Testis (tissue), 3 donors: ENCODE data around the gene DEFB124. TPM values are rescaled to one million over a fixed set of nuclear protein-coding genes. Genes with fewer than 3 reads are reported as not detected.

ENCODE experiments used
- DNase-seq: peaks from one replicate; pipeline ENCODE4 v3.0.0-alpha.2; 2019
- H3K27ac ChIP-seq, 2 donors: fragments of 200-600 bp; sonication (generic); one replicate each; pipeline ENCODE4 v1.5.1; 2019
- H3K27me3 ChIP-seq: fragments of 200-600 bp; sonication (generic); one replicate; pipeline ENCODE4 v1.5.1; 2019
- H3K36me3 ChIP-seq: fragments of 200-600 bp; sonication (generic); one replicate; pipeline ENCODE4 v1.5.1; 2017; ENCODE audit warnings: low read depth; ENCODE audit errors: missing control alignments
- H3K4me1 ChIP-seq: fragments of 200-600 bp; sonication (generic); one replicate; pipeline ENCODE4 v1.5.1; 2019
- H3K4me3 ChIP-seq, 2 donors: fragments of 200-600 bp; sonication (generic); one replicate each; pipeline ENCODE4 v1.5.1; 2017 to 2019
- H3K9me3 ChIP-seq: fragments of 200-600 bp; sonication (generic); one replicate; pipeline ENCODE4 v1.5.1; 2017
- POLR2A ChIP-seq: fragments of 450-650 bp; IDR thresholded peaks from one replicate; pipeline ENCODE4 v1.6.1; 2017; ENCODE audit warnings: antibody characterized with exemption, mild to moderate bottlenecking, moderate library complexity
- WGBS, 2 donors: methylation state at CpG; one replicate each; pipeline ENCODE4 v1.1.5; 2018; 5-methylcytosine and 5-hydroxymethylcytosine counted together
- intact Hi-C: fragments of 100-400 bp; cut with DNase I; formaldehyde crosslinking; loops from one replicate; pipeline ENCODE4 v1.15.1; 2023; ENCODE audit warnings: low total_unique reads
- polyA plus RNA-seq: library from polyadenylated mRNA; stranded (reverse); fragments of 350-450 nt; fragmentation: Illumina TruSeq; extraction: RNeasy Lipid Tissue Mini Kit (QIAGEN cat#74804); gene quantifications from one replicate; pipeline ENCODE4 v1.2.3, GENCODE V29; 2014; ENCODE audit warnings: low read depth, low replicate concordance; ENCODE audit not compliant: insufficient read depth
- total RNA-seq, 2 donors: library from RNA; depleted of rRNA; stranded (reverse); fragments of >200 nt; gene quantifications; one replicate each; pipeline ENCODE4 v1.2.3, GENCODE V29; 2016
- TF ChIP-seq, protein P1 (sequence below), 3 experiments: fragments of 450-650 bp in 2 of 3; fragments of 200-600 bp in 1 of 3; sonication (generic) in 1 of 3; IDR thresholded peaks; one replicate each; pipeline ENCODE4 v1.5.1; 2016 to 2019; ENCODE audit warnings: antibody characterized with exemption in 3 of 3, mild to moderate bottlenecking in 2 of 3, moderate library complexity in 1 of 3

The DEFB124 gene
- total and polyA plus RNA-seq, 3 donors from 2014 or later = 8.2 TPM; not detected in 2

DNA sequence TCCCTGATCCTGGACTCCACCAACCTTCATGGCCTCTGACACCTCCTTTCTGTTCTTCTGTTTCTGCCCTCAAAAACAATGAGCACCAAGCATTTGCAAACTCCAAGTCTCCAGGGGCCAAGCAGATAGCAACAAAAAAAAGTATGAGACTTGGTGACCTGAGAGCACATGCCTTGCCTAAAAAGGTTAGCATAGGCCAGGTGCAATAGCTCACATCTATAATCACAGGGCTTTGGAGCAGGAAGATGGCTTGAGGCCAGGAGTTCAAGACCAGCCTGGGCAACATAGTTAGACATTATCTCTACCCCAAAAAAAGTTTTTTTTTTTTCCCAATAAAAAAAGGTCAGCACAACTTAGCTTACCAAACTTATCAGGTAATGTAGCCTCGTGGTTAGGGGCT, 25.6 kb upstream of the DEFB124 start:
- no peaks in the 10 kb centered on the region for H3K36me3 ChIP-seq
- no peaks in the 10 kb centered on the region for H3K27me3 ChIP-seq
- no peak overlapping the region for H3K27ac ChIP-seq
- WGBS, 2 donors = 50 to 56% methylated on average over 1 of the region's 1 CpG
- DNase-seq = no peak
- H3K9me3 ChIP-seq = no peaks in the 10 kb centered on the region
- no peak overlapping the region for H3K4me3 ChIP-seq
- intact Hi-C loops = loop anchor here (5.0 kb wide), 1 partner anchor 38 kb away; no protein-coding TSS in a partner anchor
- TF ChIP-seq, protein P1, sequence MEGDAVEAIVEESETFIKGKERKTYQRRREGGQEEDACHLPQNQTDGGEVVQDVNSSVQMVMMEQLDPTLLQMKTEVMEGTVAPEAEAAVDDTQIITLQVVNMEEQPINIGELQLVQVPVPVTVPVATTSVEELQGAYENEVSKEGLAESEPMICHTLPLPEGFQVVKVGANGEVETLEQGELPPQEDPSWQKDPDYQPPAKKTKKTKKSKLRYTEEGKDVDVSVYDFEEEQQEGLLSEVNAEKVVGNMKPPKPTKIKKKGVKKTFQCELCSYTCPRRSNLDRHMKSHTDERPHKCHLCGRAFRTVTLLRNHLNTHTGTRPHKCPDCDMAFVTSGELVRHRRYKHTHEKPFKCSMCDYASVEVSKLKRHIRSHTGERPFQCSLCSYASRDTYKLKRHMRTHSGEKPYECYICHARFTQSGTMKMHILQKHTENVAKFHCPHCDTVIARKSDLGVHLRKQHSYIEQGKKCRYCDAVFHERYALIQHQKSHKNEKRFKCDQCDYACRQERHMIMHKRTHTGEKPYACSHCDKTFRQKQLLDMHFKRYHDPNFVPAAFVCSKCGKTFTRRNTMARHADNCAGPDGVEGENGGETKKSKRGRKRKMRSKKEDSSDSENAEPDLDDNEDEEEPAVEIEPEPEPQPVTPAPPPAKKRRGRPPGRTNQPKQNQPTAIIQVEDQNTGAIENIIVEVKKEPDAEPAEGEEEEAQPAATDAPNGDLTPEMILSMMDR (IDR thresholded peaks at IDR 0.05) = no peak
- no peak for TF ChIP-seq POLR2A
- peaks cover 10% of the 10 kb centered on the region for H3K4me1 ChIP-seq

- Histone ChIP-seq H3K27me3 (no peaks in the 10 kb centered on the region), H3K4me3 (no peak overlapping the region), H3K4me1 (peaks cover 10% of the 10 kb centered on the region), H3K36me3 (no peaks in the 10 kb centered on the region), H3K27ac (peak overlapping the region in 1 of 2 donors; percentile 83), H3K9me3 (no peaks in the 10 kb centered on the region)
- intact Hi-C loops = no loop called here
- WGBS, 2 donors = 55 to 60% methylated on average over 5 to 6 of the region's 6 CpGs
- TF ChIP-seq POLR2A = no peak
- TF ChIP-seq, protein P1 (IDR thresholded peaks at IDR 0.05) = no peak
- no peak for DNase-seq
These were observed 23.1 kb upstream of the DEFB124 start for GRCh38 chr20:31497838-31498540.

GRCh38 chr20:31496761-31497295, 21.9 kb upstream of the DEFB124 start:
- peaks cover 10% of the 10 kb centered on the region for H3K4me1 ChIP-seq
- no peak for TF ChIP-seq POLR2A
- TF ChIP-seq, protein P1 (IDR thresholded peaks at IDR 0.05) = no peak
- DNase-seq = peak; percentile 68
- 39 to 60% methylated on average over 9 to 15 of the region's 15 CpGs for WGBS, 2 donors
- peak overlapping the region; percentile 55 to 83 for H3K27ac ChIP-seq
- H3K36me3 ChIP-seq = no peaks in the 10 kb centered on the region
- no peak overlapping the region for H3K4me3 ChIP-seq
- no peaks in the 10 kb centered on the region for H3K9me3 ChIP-seq
- intact Hi-C loops = no loop called here
- H3K27me3 ChIP-seq = no peaks in the 10 kb centered on the region

DNA sequence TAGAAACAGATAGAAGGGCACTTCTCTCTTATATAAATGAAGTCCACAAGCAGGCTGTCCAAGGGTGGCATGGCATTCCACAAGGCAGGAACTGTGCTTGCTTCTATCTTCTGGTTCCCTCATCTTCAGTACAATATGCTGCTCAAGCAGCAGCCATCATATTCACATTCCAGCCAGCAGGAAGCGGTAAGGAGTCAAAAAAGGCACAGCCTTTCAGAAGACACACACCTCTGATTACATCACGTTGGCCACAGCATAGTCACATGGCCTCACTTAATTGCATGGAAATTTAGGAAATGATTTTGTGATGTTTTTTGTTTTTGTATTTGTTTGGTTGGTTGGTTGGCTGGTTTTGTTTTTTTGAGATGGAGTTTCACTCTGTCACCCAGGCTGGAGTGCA, 19.2 kb upstream of the DEFB124 start:
- DNase-seq = no peak
- H3K27ac ChIP-seq = no peak overlapping the region
- H3K36me3 ChIP-seq = no peaks in the 10 kb centered on the region
- no peak overlapping the region for H3K4me3 ChIP-seq
- WGBS, 2 donors = 58 to 65% methylated on average over 2 of the region's 2 CpGs
- no peaks in the 10 kb centered on the region for H3K27me3 ChIP-seq
- no peak for TF ChIP-seq POLR2A
- TF ChIP-seq, protein P1 (IDR thresholded peaks at IDR 0.05) = peak in 2 of 3 experiments; percentile 7 to 34
- intact Hi-C loops = no loop called here
- no peaks in the 10 kb centered on the region for H3K9me3 ChIP-seq
- H3K4me1 ChIP-seq = peaks cover 10% of the 10 kb centered on the region
